GM13976 (cell line): Measurements from ENCODE around the gene NEDD4L.

ENCODE experiments used
- DNase-seq: peaks from one replicate; pipeline ENCODE4 v3.0.0; 2012; ENCODE audit warnings: low spot score
- in situ Hi-C: fragments of 300-500 bp; cut with MboI; formaldehyde crosslinking; loops from one replicate; pipeline ENCODE4 v1.12.0; 2022; ENCODE audit warnings: low sequenced_read_pairs, mixed read lengths, inconsistent platforms; ENCODE audit not compliant: unreplicated experiment
- TF ChIP-seq, protein P1 (sequence below): IDR thresholded peaks from 2 replicates; pipeline ENCODE4 v1.5.1; 2012; ENCODE audit warnings: borderline replicate concordance, mild to moderate bottlenecking; ENCODE audit not compliant: insufficient read depth; ENCODE audit errors: extremely low read depth, missing control alignments, control extremely low read depth

The NEDD4L gene

DNA sequence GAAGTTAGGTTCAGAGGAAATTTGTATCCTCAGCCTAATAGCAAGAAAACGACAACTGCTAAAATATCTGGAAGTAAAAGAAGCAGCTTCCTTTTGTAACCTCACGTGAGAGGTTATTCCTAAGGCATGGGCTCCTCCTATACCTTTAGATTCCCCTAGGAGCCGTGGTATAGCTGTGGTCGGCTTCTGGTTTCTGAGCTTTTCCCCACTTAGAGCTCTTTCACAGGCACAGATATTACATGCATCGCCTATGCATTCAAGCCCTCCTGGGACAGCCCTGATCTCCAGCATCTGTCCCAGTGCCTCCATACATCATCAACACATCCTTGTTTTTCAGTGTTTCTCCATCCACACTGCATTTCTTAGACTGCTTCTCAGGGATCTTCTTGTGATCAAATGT lies 295.9 kb downstream of the NEDD4L start:
- no peak for DNase-seq
- TF ChIP-seq, protein P1, sequence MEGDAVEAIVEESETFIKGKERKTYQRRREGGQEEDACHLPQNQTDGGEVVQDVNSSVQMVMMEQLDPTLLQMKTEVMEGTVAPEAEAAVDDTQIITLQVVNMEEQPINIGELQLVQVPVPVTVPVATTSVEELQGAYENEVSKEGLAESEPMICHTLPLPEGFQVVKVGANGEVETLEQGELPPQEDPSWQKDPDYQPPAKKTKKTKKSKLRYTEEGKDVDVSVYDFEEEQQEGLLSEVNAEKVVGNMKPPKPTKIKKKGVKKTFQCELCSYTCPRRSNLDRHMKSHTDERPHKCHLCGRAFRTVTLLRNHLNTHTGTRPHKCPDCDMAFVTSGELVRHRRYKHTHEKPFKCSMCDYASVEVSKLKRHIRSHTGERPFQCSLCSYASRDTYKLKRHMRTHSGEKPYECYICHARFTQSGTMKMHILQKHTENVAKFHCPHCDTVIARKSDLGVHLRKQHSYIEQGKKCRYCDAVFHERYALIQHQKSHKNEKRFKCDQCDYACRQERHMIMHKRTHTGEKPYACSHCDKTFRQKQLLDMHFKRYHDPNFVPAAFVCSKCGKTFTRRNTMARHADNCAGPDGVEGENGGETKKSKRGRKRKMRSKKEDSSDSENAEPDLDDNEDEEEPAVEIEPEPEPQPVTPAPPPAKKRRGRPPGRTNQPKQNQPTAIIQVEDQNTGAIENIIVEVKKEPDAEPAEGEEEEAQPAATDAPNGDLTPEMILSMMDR, result no peak
- in situ Hi-C loops, result no loop called here

GRCh38 chr18:58341916-58342315 lies 297.9 kb downstream of the NEDD4L start:
- TF ChIP-seq, protein P1, result no peak
- no peak for DNase-seq
- in situ Hi-C loops, result no loop called here

DNA sequence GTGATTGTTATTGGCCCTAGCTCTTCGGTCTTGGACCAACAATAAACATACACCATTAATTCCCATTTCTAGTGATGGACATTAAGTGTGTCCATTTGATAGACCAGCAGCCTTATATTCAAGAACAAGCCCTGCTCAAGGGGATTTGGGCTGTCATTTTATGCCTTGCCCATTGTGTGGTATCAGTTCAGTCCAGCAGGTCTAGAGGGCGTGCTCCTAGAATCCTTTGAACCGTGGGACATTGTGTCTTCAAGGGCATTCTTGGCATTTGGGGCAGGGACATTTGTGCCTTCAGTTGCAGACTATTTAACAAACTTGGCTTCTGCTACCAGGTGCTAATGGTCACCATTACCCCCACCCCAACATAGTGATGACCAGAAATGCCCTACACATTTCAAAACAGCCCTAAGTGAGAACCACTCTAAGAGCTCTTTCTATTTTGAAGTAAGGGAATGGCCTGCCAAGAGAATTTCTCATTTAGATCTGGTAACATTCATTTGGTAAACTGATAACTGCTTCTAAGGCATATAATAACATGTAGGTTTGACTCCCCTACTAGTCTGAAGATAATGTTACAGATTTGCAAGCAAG lies 300.1 kb downstream of the NEDD4L start:
- TF ChIP-seq, protein P1, result no peak
- DNase-seq, result no peak
- in situ Hi-C loops, result no loop called here

GRCh38 chr18:58344861-58345463 lies 300.9 kb downstream of the NEDD4L start:
- TF ChIP-seq, protein P1, result no peak
- no peak for DNase-seq
- in situ Hi-C loops, result no loop called here

GRCh38 chr18:58345875-58346274 lies 301.8 kb downstream of the NEDD4L start:
- TF ChIP-seq, protein P1, result no peak
- in situ Hi-C loops, result no loop called here
- no peak for DNase-seq

DNA sequence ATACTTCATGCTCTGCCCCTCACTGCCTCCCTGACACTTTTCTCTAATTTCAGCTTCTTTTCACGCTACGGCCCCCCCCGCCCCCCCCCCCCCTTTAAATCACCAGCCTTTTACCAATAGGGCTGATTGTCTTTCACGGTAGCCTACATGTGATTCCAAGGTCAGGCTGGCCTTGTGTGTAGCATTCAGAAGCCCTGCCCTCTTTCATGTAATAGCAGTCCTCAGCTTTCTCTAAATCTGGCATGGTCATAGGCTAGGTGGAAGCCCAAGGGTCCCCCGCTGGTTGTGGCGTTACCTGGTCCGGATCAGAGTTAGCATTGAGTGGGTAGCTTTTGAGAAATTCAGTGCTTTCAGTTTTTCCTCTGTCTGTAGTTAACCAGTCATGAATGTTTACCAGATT lies 303.1 kb downstream of the NEDD4L start:
- in situ Hi-C loops, result no loop called here
- no peak for DNase-seq
- TF ChIP-seq, protein P1, result no peak
